ENCODE measurements around the gene SCMH1.

The SCMH1 gene

DNA sequence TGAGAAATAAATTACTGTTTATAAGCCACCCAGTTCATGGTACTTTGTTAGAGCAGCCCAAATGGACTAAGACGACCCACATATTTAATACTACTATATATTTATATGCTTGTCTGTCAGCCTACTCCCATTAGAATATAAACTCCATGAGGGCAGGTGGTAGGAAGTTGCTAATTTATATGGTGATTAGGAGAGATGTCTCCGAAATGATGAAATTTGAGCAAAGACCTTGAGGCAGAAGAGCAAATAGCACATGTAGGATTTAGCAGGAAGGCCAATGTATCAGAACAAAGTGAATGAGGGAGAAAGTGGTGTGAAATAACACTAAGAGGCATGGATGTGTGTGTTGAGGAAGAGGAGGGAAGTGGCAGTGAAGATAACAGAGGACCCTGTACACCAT, 210.0 kb downstream of the SCMH1 start:
- Histone ChIP-seq H3K9ac (ENCODE audit: low read length in 2 of 2) (no peak overlapping the region), H3K27me3 (ENCODE audit: control insufficient read depth in 1 of 2, insufficient read depth in 2 of 2, low read length in 2 of 2) (no peaks in the 10 kb centered on the region), H3K27ac (ENCODE audit: low read length) (no peak overlapping the region), H3K9me3 (ENCODE audit: control insufficient read depth in 2 of 2, low read length in 2 of 2) (no peaks in the 10 kb centered on the region), H3K4me1 (ENCODE audit: control insufficient read depth, insufficient read depth, low read length) (no peaks in the 10 kb centered on the region), H3K4me3 (ENCODE audit: low read length in 2 of 2) (no peak overlapping the region), H3K36me3 (ENCODE audit: control insufficient read depth in 2 of 2, insufficient read depth in 2 of 2, low read length in 2 of 2) (peaks cover 52 to 60% of the 10 kb centered on the region in 2 donors)

DNA sequence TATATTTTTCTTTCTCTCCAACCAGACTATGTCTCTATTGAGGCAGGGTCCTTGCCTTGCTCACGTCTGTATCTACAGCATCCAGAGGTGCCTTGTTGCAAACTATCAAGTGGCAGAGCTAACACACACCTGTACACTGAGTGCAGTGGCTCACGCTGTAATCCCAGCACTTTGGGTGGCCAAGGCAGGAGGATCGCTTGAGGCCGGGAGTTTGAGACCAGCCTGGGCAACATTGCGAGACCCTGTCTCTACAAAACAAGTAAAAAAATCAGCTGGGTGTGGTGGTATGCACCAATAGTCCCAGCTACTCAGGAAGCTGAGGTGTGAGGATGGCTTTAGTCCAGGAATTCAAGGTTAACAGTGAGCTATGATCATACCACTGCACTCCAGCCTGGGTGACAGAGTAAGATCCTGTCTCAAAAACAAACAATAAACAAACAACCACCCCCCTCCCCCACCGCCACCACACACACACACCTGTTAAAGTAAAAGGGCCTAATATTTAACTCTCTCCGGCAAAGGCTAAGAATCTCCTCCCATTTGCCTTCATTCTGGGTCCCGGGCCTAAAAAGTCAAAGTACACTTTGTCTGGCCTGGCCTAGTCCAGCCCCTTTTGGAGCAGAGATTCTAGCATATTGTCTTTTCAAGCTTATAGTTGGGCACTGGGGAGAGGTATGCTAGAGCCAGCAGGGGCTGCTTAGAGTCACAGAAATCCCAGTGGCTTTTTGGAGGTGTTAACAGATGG, 211.1 kb downstream of the SCMH1 start:
- H3K4me1 ChIP-seq (ENCODE audit: control insufficient read depth, insufficient read depth, low read length) = no peaks in the 10 kb centered on the region
- H3K27ac ChIP-seq (ENCODE audit: low read length) = no peak overlapping the region
- no peak overlapping the region for H3K4me3 ChIP-seq (ENCODE audit: low read length in 2 of 2)
- H3K9ac ChIP-seq (ENCODE audit: low read length in 2 of 2) = no peak overlapping the region
- H3K9me3 ChIP-seq (ENCODE audit: control insufficient read depth in 2 of 2, low read length in 2 of 2) = no peaks in the 10 kb centered on the region
- no peaks in the 10 kb centered on the region for H3K27me3 ChIP-seq (ENCODE audit: control insufficient read depth in 1 of 2, insufficient read depth in 2 of 2, low read length in 2 of 2)
- peaks cover 51 to 58% of the 10 kb centered on the region in 2 donors for H3K36me3 ChIP-seq (ENCODE audit: control insufficient read depth in 2 of 2, insufficient read depth in 2 of 2, low read length in 2 of 2)

DNA sequence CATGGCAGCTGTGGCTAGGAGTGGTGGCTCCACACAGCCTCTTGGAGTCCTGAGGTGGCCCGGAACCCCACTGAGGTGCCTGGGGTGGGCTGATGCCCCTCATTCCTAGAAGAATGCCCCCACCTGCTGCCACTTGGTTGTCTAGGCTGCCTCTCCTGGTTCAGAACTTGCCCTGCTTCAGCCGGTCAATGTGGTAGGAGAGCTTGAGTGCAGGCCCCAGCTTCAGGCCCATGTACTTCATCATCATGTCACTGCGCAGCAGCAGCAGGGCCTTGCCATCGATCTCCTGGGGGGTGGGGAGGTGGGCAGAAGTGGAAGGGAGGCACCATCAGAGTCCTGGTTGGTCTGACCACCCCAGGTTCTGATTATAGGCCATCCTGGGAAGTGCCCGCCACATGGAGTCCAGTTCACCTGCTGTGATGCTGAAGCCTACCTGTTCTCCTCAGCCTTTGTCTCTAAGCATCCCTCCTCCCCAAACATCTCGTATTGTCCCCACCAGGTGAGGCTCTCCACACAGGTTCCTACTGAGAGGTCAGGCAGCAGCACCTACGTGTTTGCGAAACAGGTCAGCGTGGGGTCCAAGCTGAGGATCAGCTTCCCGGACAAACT, 214.0 kb downstream of the SCMH1 start:
- Histone ChIP-seq H3K4me3 (ENCODE audit: low read length in 2 of 2) (no peak overlapping the region), H3K9me3 (ENCODE audit: control insufficient read depth in 2 of 2, low read length in 2 of 2) (no peaks in the 10 kb centered on the region), H3K36me3 (ENCODE audit: control insufficient read depth in 2 of 2, insufficient read depth in 2 of 2, low read length in 2 of 2) (peaks cover 38 to 39% of the 10 kb centered on the region in 2 donors), H3K4me1 (ENCODE audit: control insufficient read depth, insufficient read depth, low read length) (no peaks in the 10 kb centered on the region), H3K27me3 (ENCODE audit: control insufficient read depth in 1 of 2, insufficient read depth in 2 of 2, low read length in 2 of 2) (no peaks in the 10 kb centered on the region), H3K9ac (ENCODE audit: low read length in 2 of 2) (no peak overlapping the region), H3K27ac (ENCODE audit: low read length) (no peak overlapping the region)

DNA sequence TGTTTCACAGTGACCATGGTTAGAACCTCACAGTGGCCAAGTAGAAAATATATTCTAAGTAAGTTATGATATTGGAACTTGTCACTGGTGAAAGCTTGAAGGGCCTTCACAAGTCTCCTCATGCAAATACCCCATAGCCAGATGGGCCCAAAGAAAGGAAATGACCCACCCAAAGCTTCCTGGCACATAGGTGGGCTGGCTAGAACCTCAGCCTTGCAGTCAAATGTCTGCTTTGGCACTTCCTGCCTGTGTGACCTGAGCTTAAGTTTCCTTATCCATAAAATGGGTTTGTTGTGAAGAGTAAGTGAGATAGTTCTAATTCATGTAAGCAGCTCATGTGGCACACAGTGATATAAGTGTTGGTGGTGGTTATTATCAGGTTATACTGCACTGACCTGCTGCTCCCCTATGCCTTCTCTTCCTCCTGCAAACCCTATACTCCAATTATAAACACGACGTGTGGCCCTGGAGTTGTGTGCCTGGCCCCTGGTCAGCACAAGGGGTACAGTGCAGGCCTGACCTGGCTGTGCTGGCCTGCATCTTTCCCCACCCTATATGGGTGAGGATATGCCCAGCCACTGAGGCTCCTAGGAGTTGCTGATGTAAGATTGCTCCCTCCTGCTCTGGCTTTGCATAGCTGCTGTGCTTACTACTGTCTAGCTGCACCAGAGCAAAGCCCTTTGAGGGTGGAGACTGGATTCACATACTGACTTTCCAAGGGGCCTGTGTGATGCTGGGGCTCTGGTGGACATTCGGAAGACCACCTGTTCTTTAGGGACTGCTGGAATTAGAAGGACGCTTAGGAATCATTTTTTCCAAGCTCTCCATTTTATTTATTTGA, 215.9 kb downstream of the SCMH1 start:
- Histone ChIP-seq H3K27ac (ENCODE audit: low read length) (no peak overlapping the region), H3K9ac (ENCODE audit: low read length in 2 of 2) (no peak overlapping the region), H3K4me3 (ENCODE audit: low read length in 2 of 2) (no peak overlapping the region), H3K27me3 (ENCODE audit: control insufficient read depth in 1 of 2, insufficient read depth in 2 of 2, low read length in 2 of 2) (no peaks in the 10 kb centered on the region), H3K4me1 (ENCODE audit: control insufficient read depth, insufficient read depth, low read length) (peaks cover 4% of the 10 kb centered on the region), H3K9me3 (ENCODE audit: control insufficient read depth in 2 of 2, low read length in 2 of 2) (no peaks in the 10 kb centered on the region), H3K36me3 (ENCODE audit: control insufficient read depth in 2 of 2, insufficient read depth in 2 of 2, low read length in 2 of 2) (peaks cover 30 to 32% of the 10 kb centered on the region in 2 donors)

DNA sequence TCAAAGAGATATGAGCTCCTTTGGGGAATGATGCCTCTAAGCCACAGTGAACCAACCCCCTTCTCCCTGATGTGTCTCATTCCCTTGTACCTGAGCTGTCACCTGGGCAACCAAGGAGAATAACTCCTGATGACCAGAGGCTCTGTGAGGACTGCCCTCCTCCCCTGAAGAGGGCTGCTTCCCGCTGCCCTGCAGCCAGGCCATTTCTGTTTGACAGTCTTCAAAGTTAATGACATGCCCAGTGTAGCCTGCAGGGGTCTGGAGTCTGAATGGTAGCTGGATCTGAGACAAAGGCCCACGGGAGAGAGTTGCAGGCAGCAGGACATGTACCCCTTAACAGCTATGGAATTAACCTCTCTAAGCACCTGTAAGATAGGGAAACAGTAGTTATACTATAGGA, 217.2 kb downstream of the SCMH1 start:
- Histone ChIP-seq H3K4me1 (ENCODE audit: control insufficient read depth, insufficient read depth, low read length) (peaks cover 4% of the 10 kb centered on the region), H3K27me3 (ENCODE audit: control insufficient read depth in 1 of 2, insufficient read depth in 2 of 2, low read length in 2 of 2) (no peaks in the 10 kb centered on the region), H3K4me3 (ENCODE audit: low read length in 2 of 2) (no peak overlapping the region), H3K9me3 (ENCODE audit: control insufficient read depth in 2 of 2, low read length in 2 of 2) (no peaks in the 10 kb centered on the region), H3K9ac (ENCODE audit: low read length in 2 of 2) (no peak overlapping the region), H3K27ac (ENCODE audit: low read length) (no peak overlapping the region), H3K36me3 (ENCODE audit: control insufficient read depth in 2 of 2, insufficient read depth in 2 of 2, low read length in 2 of 2) (peaks cover 25 to 26% of the 10 kb centered on the region in 2 donors)

GRCh38 chr1:41023279-41023990, 218.7 kb downstream of the SCMH1 start:
- Histone ChIP-seq H3K9ac (ENCODE audit: low read length in 2 of 2) (no peak overlapping the region), H3K27me3 (ENCODE audit: control insufficient read depth in 1 of 2, insufficient read depth in 2 of 2, low read length in 2 of 2) (no peaks in the 10 kb centered on the region), H3K36me3 (ENCODE audit: control insufficient read depth in 2 of 2, insufficient read depth in 2 of 2, low read length in 2 of 2) (peaks cover 18 to 22% of the 10 kb centered on the region in 2 donors), H3K27ac (ENCODE audit: low read length) (no peak overlapping the region), H3K4me3 (ENCODE audit: low read length in 2 of 2) (no peak overlapping the region), H3K4me1 (ENCODE audit: control insufficient read depth, insufficient read depth, low read length) (peaks cover 4% of the 10 kb centered on the region), H3K9me3 (ENCODE audit: control insufficient read depth in 2 of 2, low read length in 2 of 2) (no peaks in the 10 kb centered on the region)

- Histone ChIP-seq H3K4me3 (ENCODE audit: low read length in 2 of 2) (no peak overlapping the region), H3K36me3 (ENCODE audit: control insufficient read depth in 2 of 2, insufficient read depth in 2 of 2, low read length in 2 of 2) (peaks cover 10 to 15% of the 10 kb centered on the region in 2 donors), H3K27ac (ENCODE audit: low read length) (no peak overlapping the region), H3K9me3 (ENCODE audit: control insufficient read depth in 2 of 2, low read length in 2 of 2) (no peaks in the 10 kb centered on the region), H3K4me1 (ENCODE audit: control insufficient read depth, insufficient read depth, low read length) (peaks cover 4% of the 10 kb centered on the region), H3K9ac (ENCODE audit: low read length in 2 of 2) (no peak overlapping the region), H3K27me3 (ENCODE audit: control insufficient read depth in 1 of 2, insufficient read depth in 2 of 2, low read length in 2 of 2) (no peaks in the 10 kb centered on the region)
Observed at GRCh38 chr1:41022424-41022823, 219.7 kb downstream of the SCMH1 start.

DNA sequence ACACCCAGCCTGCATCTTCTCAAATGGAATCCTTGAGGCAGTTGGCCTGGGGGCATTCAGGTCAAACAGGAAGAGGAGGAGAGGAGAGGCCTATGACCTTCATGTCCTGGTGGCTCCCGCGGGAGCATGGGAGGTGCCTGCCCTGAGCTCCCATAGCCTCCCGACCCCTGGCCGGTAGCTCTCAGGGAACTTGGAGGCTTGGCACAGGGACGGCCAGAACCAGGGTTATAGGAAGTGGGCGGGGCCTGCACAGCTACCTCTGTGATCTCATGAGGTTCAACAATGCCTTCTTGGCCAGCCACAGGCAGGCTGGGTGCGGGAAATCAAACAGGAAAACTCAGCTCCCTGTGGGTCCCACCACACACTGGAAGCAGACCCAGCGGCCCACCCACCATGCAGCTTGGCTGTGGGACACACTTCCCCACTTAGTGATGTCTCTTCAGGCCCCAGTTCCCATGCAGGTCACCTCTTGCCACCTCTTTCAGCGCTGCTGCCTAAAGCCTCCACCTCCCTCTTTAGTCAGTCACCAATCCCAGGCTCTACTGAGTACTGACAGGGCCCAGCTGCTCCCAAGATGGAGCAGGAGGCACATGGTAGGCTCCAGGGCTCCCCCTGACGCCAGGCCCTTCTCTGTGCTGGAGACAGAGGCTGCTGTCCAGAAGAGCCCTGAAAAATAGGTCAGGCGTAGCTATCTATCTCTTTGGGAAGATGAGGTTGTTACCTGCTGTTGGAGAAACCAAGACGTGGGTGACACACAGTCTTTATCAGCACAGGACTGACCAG, 220.4 kb downstream of the SCMH1 start, which contains the start of gene SLFNL1:
SLFNL1 (minus strand) TSS at position 200 of the 783 bp plus-strand sequence. CDS start 1,065 bp downstream, outside the sequence.
- peaks cover 4% of the 10 kb centered on the region for H3K4me1 ChIP-seq (ENCODE audit: control insufficient read depth, insufficient read depth, low read length)
- no peak within 1 kb of the TSS for H3K9ac ChIP-seq (ENCODE audit: low read length in 2 of 2)
- H3K27ac ChIP-seq (ENCODE audit: low read length) = no peak within 1 kb of the TSS
- no peak within 1 kb of the TSS for H3K4me3 ChIP-seq (ENCODE audit: low read length in 2 of 2)
- no peaks in the 10 kb centered on the region for H3K9me3 ChIP-seq (ENCODE audit: control insufficient read depth in 2 of 2, low read length in 2 of 2)
- H3K27me3 ChIP-seq (ENCODE audit: control insufficient read depth in 1 of 2, insufficient read depth in 2 of 2, low read length in 2 of 2) = no peaks in the 10 kb centered on the region
- H3K36me3 ChIP-seq (ENCODE audit: control insufficient read depth in 2 of 2, insufficient read depth in 2 of 2, low read length in 2 of 2) = peaks cover 6 to 11% of the 10 kb centered on the region in 2 donors

GRCh38 chr1:41020654-41021053, 221.5 kb downstream of the SCMH1 start:
- Histone ChIP-seq H3K36me3 (ENCODE audit: control insufficient read depth in 2 of 2, insufficient read depth in 2 of 2, low read length in 2 of 2) (peaks cover 0 to 8% of the 10 kb centered on the region in 2 donors), H3K9me3 (ENCODE audit: control insufficient read depth in 2 of 2, low read length in 2 of 2) (no peaks in the 10 kb centered on the region), H3K4me1 (ENCODE audit: control insufficient read depth, insufficient read depth, low read length) (peaks cover 4% of the 10 kb centered on the region), H3K27me3 (ENCODE audit: control insufficient read depth in 1 of 2, insufficient read depth in 2 of 2, low read length in 2 of 2) (no peaks in the 10 kb centered on the region), H3K4me3 (ENCODE audit: low read length in 2 of 2) (no peak overlapping the region), H3K27ac (ENCODE audit: low read length) (no peak overlapping the region), H3K9ac (ENCODE audit: low read length in 2 of 2) (no peak overlapping the region)

Measured in stomach smooth muscle (tissue), 2 donors.